ENCODE results near the gene NEUROD1. TPM values are rescaled to one million over a fixed set of nuclear protein-coding genes. Genes with fewer than 3 reads are reported as not detected.

Gene NEUROD1
- total RNA-seq, 1 experiment from 2014 or later, result not detected

DNA sequence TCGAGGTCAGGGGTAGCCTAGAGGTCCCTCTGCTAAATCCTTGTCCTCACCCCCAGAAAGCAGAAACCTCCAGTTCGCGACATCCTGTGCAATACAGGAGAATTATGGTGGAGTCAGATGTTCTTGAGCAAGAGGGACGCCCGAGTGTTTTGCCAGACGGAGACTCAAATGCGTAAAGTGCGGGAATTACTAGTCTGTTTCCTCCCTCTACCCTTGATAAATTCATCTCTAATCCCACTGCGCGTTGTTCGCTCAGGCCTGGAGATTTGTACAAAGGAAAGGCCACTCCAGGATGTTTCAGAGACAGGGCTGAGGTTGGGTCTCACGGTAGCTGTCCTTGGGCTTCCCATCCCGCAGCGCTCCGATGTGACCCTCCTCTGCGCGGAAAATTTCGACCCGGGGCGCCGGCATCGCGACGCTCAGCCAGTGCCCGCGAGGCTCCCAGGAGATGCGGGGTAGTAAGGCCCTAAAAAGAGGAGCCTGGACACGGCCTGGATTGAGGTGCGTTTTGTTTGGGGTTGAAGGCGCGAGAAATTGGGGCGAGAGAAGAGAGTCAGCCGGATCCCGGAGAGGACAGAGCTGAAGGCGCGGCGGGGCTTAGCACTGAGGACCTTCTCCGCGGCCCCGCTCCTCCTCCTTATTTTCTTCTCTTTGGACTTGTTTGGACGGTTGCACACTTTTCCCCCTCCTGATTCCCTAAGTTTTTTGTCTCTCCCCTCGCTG, 2.6 kb upstream of the NEUROD1 start:
- Histone ChIP-seq H3K36me3 (ENCODE audit: low read depth) (no peaks in the 10 kb centered on the region), H3K27ac (no peak overlapping the region), H3K9me3 (ENCODE audit: insufficient read depth, low read depth) (no peaks in the 10 kb centered on the region; the same call in 1 of the 2 replicates), H3K4me3 (no peak overlapping the region), H3F3A (ENCODE audit: insufficient read depth, low read depth) (no peaks in the 10 kb centered on the region), H3K4me2 (no peak overlapping the region), H3K79me2 (ENCODE audit: low read depth) (no peaks in the 10 kb centered on the region), H2AFZ (no peak overlapping the region), H3K9me2 (ENCODE audit: insufficient read depth) (no peaks in the 10 kb centered on the region), H4K20me1 (ENCODE audit: insufficient read depth) (no peaks in the 10 kb centered on the region), H3K27me3 (ENCODE audit: insufficient read depth, low read depth) (no peaks in the 10 kb centered on the region), H3K4me1 (replicated peaks; ENCODE audit: insufficient read depth) (no peaks in the 10 kb centered on the region)
- POLR2A ChIA-PET (ENCODE audit: unreplicated experiment), result no interaction called here
- intact Hi-C loops (cut with micrococcal nuclease; ENCODE audit: unreplicated experiment), result loop anchor here (10.0 kb wide), 1 partner anchor 578 kb away; no protein-coding TSS in a partner anchor
- no TSS peak for BruUV-seq (replicated peaks)
- no peak for DNase-seq
- CTCF ChIA-PET, result interaction anchor here (0.6 kb wide), 2 partner anchors 90 to 1169 kb away, joined by 6 to 9 read pairs; no protein-coding TSS in a partner anchor
- TF ChIP-seq EZH2 (IDR thresholded peaks at IDR 0.05; ENCODE audit: low read depth), result no peak
- TF ChIP-seq, protein P1, sequence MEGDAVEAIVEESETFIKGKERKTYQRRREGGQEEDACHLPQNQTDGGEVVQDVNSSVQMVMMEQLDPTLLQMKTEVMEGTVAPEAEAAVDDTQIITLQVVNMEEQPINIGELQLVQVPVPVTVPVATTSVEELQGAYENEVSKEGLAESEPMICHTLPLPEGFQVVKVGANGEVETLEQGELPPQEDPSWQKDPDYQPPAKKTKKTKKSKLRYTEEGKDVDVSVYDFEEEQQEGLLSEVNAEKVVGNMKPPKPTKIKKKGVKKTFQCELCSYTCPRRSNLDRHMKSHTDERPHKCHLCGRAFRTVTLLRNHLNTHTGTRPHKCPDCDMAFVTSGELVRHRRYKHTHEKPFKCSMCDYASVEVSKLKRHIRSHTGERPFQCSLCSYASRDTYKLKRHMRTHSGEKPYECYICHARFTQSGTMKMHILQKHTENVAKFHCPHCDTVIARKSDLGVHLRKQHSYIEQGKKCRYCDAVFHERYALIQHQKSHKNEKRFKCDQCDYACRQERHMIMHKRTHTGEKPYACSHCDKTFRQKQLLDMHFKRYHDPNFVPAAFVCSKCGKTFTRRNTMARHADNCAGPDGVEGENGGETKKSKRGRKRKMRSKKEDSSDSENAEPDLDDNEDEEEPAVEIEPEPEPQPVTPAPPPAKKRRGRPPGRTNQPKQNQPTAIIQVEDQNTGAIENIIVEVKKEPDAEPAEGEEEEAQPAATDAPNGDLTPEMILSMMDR (conservative IDR thresholded peaks at IDR 0.05), result no peak

DNA sequence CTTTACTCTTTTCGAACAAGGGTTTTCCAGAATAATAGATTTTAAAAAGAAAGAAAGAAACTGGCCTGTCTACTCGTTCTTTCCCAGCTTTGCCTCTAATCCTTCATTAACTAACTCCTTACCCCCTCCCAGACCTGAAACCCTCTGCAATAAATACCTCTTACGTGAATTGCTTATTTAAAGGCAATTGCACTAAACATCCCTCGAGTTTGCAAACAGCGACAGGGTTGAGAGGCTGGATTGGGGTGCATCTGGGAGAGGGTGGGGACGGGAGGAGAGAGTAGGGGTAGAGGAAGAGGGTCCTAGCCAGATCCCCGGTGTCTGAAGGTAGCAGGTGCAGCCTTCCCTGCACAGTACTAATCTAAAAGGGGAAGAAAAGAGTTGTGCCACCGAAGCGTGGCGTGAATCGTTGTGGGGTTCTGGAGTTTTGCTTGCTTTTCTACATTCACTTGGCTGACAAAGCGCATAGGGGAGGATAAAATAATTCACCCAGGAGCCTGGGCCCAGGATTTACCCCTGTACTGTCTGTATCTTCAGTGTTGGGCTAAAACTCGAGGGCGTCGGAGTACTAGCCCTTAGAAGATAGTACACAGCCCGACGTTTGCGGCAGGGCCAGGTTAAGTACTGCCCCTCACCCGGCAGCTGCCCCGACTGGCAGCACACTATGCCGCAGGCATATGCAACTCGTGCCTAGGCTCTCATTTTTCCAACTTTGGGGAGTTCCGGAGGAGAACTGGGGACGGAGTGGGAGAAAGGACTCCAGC, 1.9 kb upstream of the NEUROD1 start:
- no TSS peak for BruUV-seq (replicated peaks)
- Histone ChIP-seq H3K4me2 (no peak overlapping the region), H3K9me3 (ENCODE audit: insufficient read depth, low read depth) (no peaks in the 10 kb centered on the region; the same call in 1 of the 2 replicates), H3K4me1 (replicated peaks; ENCODE audit: insufficient read depth) (no peaks in the 10 kb centered on the region), H3K4me3 (no peak overlapping the region), H3K36me3 (ENCODE audit: low read depth) (no peaks in the 10 kb centered on the region), H3K27ac (no peak overlapping the region), H3K9me2 (ENCODE audit: insufficient read depth) (no peaks in the 10 kb centered on the region), H3K79me2 (ENCODE audit: low read depth) (no peaks in the 10 kb centered on the region), H2AFZ (no peak overlapping the region), H3F3A (ENCODE audit: insufficient read depth, low read depth) (no peaks in the 10 kb centered on the region), H4K20me1 (ENCODE audit: insufficient read depth) (no peaks in the 10 kb centered on the region), H3K27me3 (ENCODE audit: insufficient read depth, low read depth) (no peaks in the 10 kb centered on the region)
- POLR2A ChIA-PET (ENCODE audit: unreplicated experiment), result no interaction called here
- intact Hi-C loops (cut with micrococcal nuclease; ENCODE audit: unreplicated experiment), result loop anchor here (10.0 kb wide), 1 partner anchor 577 kb away; no protein-coding TSS in a partner anchor
- DNase-seq, result no peak
- TF ChIP-seq EZH2 (IDR thresholded peaks at IDR 0.05; ENCODE audit: low read depth), result no peak
- TF ChIP-seq, protein P1 (conservative IDR thresholded peaks at IDR 0.05), result no peak
- CTCF ChIA-PET, result interaction anchor here (0.7 kb wide), 1 partner anchor 217 kb away, joined by 4 read pairs; no protein-coding TSS in a partner anchor

DNA sequence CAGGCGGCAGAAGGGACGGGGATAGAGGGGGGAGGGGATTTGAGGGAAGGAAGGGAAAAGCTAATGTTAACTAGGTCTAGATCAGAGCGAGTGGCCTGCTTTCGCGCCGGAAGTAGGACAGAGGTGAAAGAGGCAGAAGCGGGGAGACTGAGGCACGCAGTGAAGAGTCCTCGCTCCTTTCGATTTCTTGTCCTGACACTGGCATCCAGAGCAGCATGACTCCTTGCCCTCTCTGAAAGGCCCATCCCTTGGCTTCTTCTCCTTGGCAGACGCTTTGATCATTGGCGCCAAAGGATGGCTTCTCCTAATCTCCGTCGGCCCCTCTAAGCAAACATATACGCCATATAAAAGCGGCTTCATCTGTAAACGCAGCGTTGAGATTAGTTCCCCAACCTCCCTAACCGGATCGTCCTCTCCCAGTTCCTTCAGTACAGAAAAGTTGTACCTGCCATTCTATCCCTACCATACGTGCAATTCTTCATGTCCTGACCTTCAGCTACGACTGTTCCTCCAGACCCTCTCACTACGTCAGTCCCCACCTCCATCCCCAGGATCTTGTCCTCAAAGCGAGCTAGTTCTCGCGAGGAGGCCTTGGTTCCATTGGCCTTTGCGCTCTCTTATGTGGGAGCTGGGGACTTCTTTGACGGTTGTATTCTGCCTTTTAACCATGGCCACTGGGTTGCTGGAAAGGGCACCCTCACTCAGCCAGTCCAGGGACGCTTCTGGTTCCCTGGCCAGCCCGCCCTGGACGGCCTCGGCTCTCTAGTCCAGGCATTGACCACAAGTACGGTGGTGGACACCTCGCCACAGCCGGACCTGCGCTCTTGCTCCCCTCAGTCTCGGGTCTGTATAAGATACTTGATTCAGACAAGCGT, 857 bp upstream of the NEUROD1 start:
- H3K4me3 ChIP-seq, result no peak overlapping the region
- H2AFZ ChIP-seq, result no peak overlapping the region; the same call in 1 of the 2 replicates
- H3K4me1 ChIP-seq (replicated peaks; ENCODE audit: insufficient read depth), result no peaks in the 10 kb centered on the region
- no peaks in the 10 kb centered on the region for H4K20me1 ChIP-seq (ENCODE audit: insufficient read depth)
- BruUV-seq (replicated peaks), result no TSS peak
- no peaks in the 10 kb centered on the region for H3K36me3 ChIP-seq (ENCODE audit: low read depth)
- DNase-seq, result no peak
- no peaks in the 10 kb centered on the region for H3K9me2 ChIP-seq (ENCODE audit: insufficient read depth)
- no peaks in the 10 kb centered on the region for H3K27me3 ChIP-seq (ENCODE audit: insufficient read depth, low read depth)
- no peaks in the 10 kb centered on the region; the same call in 1 of the 2 replicates for H3K9me3 ChIP-seq (ENCODE audit: insufficient read depth, low read depth)
- H3K79me2 ChIP-seq (ENCODE audit: low read depth), result no peaks in the 10 kb centered on the region
- ChIA-PET CTCF (interaction anchor here (0.7 kb wide), 1 partner anchor 218 kb away, joined by 4 read pairs; no protein-coding TSS in a partner anchor), POLR2A (ENCODE audit: unreplicated experiment) (no interaction called here)
- no peak overlapping the region for H3K27ac ChIP-seq
- intact Hi-C loops (cut with micrococcal nuclease; ENCODE audit: unreplicated experiment), result loop anchor here (10.0 kb wide), 1 partner anchor 576 kb away; no protein-coding TSS in a partner anchor
- H3K4me2 ChIP-seq, result no peak overlapping the region
- no peak for TF ChIP-seq EZH2 (IDR thresholded peaks at IDR 0.05; ENCODE audit: low read depth)
- TF ChIP-seq, protein P1 (conservative IDR thresholded peaks at IDR 0.05), result no peak
- H3F3A ChIP-seq (ENCODE audit: insufficient read depth, low read depth), result no peaks in the 10 kb centered on the region
